ENCODE results near the gene SERPING1. TPM values are rescaled to one million over a fixed set of nuclear protein-coding genes. Genes with fewer than 3 reads are reported as not detected.

SERPING1 gene
- total RNA-seq, 1 donor from 2014 or later = 4.6 TPM

DNA sequence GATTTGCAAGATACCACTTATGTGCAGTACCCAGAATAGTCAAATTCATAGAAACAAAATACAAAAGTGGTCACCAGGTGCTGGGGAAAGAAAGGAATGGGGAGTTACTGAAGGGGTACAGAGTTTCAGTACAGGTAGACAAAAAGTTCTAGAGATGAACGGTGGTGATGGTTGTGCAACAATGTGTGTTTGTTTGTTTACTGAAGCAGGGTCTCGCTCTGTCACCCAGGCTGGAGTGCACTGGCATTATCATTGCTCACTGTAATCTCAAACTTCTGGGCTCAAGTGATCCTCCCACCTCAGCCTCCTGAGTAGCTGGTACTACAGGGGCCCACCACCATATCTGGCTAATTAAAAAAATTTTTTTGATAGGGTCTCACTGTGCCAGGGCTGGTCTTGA is 42.1 kb upstream of the SERPING1 start:
- no peak overlapping the region for H3K27ac Mint-ChIP-seq (ENCODE audit: unreplicated experiment)
- H3K27me3 Mint-ChIP-seq (ENCODE audit: low read depth) = no peaks in the 10 kb centered on the region
- DNase-seq (ENCODE audit: low spot score) = no peak
- H3K36me3 Mint-ChIP-seq (ENCODE audit: low read depth) = peaks cover 6% of the 10 kb centered on the region
- no peaks in the 10 kb centered on the region for H3K9me3 Mint-ChIP-seq (ENCODE audit: low read depth)
- TF ChIP-seq CTCF (IDR thresholded peaks at IDR 0.05) = no peak
- H3K4me1 Mint-ChIP-seq (ENCODE audit: low read depth) = no peaks in the 10 kb centered on the region
- no peak overlapping the region for H3K4me3 Mint-ChIP-seq (ENCODE audit: unreplicated experiment)

DNA sequence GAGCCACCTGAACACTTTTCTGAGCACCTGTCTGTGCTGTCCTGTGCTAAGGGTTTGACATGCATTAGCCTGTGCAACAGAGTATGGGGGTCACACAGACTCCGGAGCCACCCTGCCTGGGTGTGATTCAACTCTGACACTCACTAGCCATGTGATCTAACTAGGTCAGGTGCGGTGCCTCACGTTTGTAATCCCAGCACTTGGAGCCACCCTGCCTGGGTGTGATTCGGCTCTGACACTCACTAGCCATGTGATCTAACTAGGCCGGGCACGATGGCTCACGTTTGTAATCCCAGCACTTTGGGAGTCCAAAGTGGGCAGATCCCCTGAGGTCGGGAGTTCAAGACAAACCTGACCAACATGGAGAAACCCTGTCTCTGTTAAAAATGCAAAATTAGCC is 41.4 kb upstream of the SERPING1 start:
- Mint-ChIP-seq H3K9me3 (ENCODE audit: low read depth) (no peaks in the 10 kb centered on the region), H3K4me1 (ENCODE audit: low read depth) (no peaks in the 10 kb centered on the region), H3K4me3 (ENCODE audit: unreplicated experiment) (no peak overlapping the region), H3K36me3 (ENCODE audit: low read depth) (peaks cover 6% of the 10 kb centered on the region), H3K27ac (ENCODE audit: unreplicated experiment) (no peak overlapping the region), H3K27me3 (ENCODE audit: low read depth) (no peaks in the 10 kb centered on the region)
- no peak for TF ChIP-seq CTCF (IDR thresholded peaks at IDR 0.05)
- no peak for DNase-seq (ENCODE audit: low spot score)

- TF ChIP-seq CTCF (IDR thresholded peaks at IDR 0.05) = no peak
- H3K4me3 Mint-ChIP-seq (ENCODE audit: unreplicated experiment) = no peak overlapping the region
- H3K4me1 Mint-ChIP-seq (ENCODE audit: low read depth) = no peaks in the 10 kb centered on the region
- H3K27ac Mint-ChIP-seq (ENCODE audit: unreplicated experiment) = no peak overlapping the region
- no peak for DNase-seq (ENCODE audit: low spot score)
- peaks cover 2% of the 10 kb centered on the region for H3K36me3 Mint-ChIP-seq (ENCODE audit: low read depth)
- H3K9me3 Mint-ChIP-seq (ENCODE audit: low read depth) = no peaks in the 10 kb centered on the region
- H3K27me3 Mint-ChIP-seq (ENCODE audit: low read depth) = no peaks in the 10 kb centered on the region
These were observed 37.3 kb upstream of the SERPING1 start for GRCh38 chr11:57560146-57560545.

DNA sequence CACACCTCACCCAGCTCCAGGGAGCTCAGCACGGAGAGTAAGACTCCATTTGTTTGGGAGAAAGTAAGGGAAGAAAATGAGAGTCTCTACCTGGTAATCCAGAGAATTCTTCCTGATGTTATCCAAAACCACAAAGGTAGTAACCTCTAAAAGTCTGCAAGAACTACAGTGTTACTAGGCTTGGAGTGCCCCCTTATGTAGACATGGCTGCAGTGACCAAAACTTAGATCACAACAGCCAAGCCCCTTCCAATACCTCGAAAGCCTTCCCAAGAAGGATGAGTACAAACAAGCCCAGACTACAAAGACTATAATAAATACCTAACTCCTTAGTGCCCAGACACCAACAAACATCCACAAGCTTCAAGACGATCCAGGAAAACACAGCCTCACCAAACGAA is 34.9 kb upstream of the SERPING1 start:
- Mint-ChIP-seq H3K27me3 (ENCODE audit: low read depth) (no peaks in the 10 kb centered on the region), H3K9me3 (ENCODE audit: low read depth) (no peaks in the 10 kb centered on the region), H3K4me1 (ENCODE audit: low read depth) (peaks cover 17% of the 10 kb centered on the region), H3K27ac (ENCODE audit: unreplicated experiment) (no peak overlapping the region), H3K4me3 (ENCODE audit: unreplicated experiment) (no peak overlapping the region), H3K36me3 (ENCODE audit: low read depth) (no peaks in the 10 kb centered on the region)
- no peak for DNase-seq (ENCODE audit: low spot score)
- TF ChIP-seq CTCF (IDR thresholded peaks at IDR 0.05) = no peak

DNA sequence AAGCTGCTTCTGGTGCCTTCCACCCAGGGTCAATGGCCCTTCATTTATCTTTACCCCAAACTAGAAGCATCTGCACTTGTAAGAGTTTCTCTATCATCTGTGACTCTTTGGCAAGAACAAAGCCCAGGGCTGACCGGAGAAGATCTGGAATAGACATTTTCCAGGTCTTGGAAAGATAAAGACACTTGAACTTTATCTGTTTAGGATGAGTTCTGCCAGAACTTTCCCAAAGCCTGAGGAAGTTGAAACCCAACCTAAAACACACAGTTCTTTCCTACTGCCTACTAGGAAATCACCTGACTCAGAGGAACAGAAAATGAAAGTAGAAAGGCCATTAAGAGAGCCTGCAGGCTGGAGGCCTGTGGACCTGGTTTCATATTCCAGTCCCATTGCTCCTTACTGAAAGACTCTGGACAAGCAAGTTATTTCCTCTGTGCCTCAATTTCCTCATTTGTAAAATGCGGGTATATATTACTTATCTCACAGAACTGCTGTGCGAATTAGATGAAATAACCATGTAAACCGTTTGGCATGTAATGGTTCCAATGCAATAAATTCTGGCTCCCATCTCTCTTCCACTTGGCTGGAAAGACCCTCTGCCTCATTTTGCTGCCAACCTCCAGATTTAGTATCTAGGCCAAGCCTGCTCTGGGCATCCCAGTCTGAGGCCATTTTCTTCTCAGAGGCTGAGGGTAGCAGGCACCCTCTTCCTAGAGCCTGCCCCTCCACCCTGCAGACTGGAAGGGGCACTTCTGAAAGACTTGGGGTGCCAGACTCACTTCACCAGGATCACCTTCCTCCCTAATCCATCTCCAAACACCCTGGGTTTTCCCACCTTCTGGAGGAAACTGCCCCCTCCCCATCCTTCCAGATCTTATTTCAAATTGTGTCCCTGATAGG is 31.2 kb upstream of the SERPING1 start:
- Mint-ChIP-seq H3K9me3 (ENCODE audit: low read depth) (no peaks in the 10 kb centered on the region), H3K4me3 (ENCODE audit: unreplicated experiment) (peak overlapping the region; percentile 36), H3K36me3 (ENCODE audit: low read depth) (no peaks in the 10 kb centered on the region), H3K4me1 (ENCODE audit: low read depth) (peaks cover 32% of the 10 kb centered on the region), H3K27ac (ENCODE audit: unreplicated experiment) (peak overlapping the region; percentile 45), H3K27me3 (ENCODE audit: low read depth) (no peaks in the 10 kb centered on the region)
- no peak for TF ChIP-seq CTCF (IDR thresholded peaks at IDR 0.05)
- DNase-seq (ENCODE audit: low spot score) = no peak
